Measurements from ENCODE around the gene RNASEL. TPM values are rescaled to one million over a fixed set of nuclear protein-coding genes. Genes with fewer than 3 reads are reported as not detected.

Gene RNASEL
- total and polyA plus RNA-seq, 9 of the 15 experiments (the other 6 are each of a cell fraction or from before 2014, with no cell fraction given), result 4.3 to 11.1 (median 7.2) TPM

- TF ChIP-seq BCLAF1 (IDR thresholded peaks at IDR 0.05; ENCODE audit: borderline replicate concordance in 1 of 2, control insufficient read depth in 1 of 2, low read depth in 2 of 2, low read length in 1 of 2) (no peak), SRSF1 (IDR thresholded peaks at IDR 0.05; ENCODE audit: low read depth, low read length) (no peak), ETS2 (tag; IDR thresholded peaks at IDR 0.05; ENCODE audit: borderline replicate concordance, poor library complexity, severe bottlenecking) (no peak), ZKSCAN3 (CRISPR knock-in tag; IDR thresholded peaks at IDR 0.05) (no peak), TRIM25 (IDR thresholded peaks at IDR 0.05; ENCODE audit: borderline replicate concordance) (no peak), NFATC3 (IDR thresholded peaks at IDR 0.05) (no peak), PHB (CRISPR knock-in tag; IDR thresholded peaks at IDR 0.05) (no peak), BRD4 (IDR thresholded peaks at IDR 0.05) (peak; percentile 36; the same call in 1 of the 2 replicates)
Measured at GRCh38 chr1:182588500-182589396, at the start of gene RNASEL (continued).

Measured in K562 (cell line).